HCT116 (cell line): ENCODE results near the gene TBCC. TPM values are rescaled to one million over a fixed set of nuclear protein-coding genes. Genes with fewer than 3 reads are reported as not detected.

ENCODE experiments used
- ATAC-seq: fragments of 200-7000 bp; cut with Tn5 transposase; 2 replicates; pipeline ENCODE4 v1.9.1; 2020; ENCODE audit warnings: mild to moderate bottlenecking, moderate library complexity
- BruUV-seq: library from RNA; stranded (reverse); fragments of 400-500 nt; replicated peaks from 2 replicates; lab custom pipeline; 2021; lab: Mats Ljungman, UMichigan
- CTCF ChIA-PET: fragments of 300-600 bp; sonication (Branson Sonifier 250); formaldehyde crosslinking; loops from one replicate; lab custom pipeline; 2021; ENCODE audit warnings: antibody characterized with exemption; lab: Charles Lee
- POLR2A ChIA-PET: fragments of 300-600, 350-600 bp; sonication (Branson Sonifier 250); formaldehyde crosslinking; loops from one replicate; lab custom pipeline; 2021; ENCODE audit warnings: antibody characterized with exemption; lab: Charles Lee
- RAD21 ChIA-PET, 2 experiments: fragments of 300-600 bp; sonication (Branson Sonifier 250); formaldehyde crosslinking; loops; one replicate each; lab custom pipeline; 2023; ENCODE audit warnings: low total read pairs in 2 of 2; ENCODE audit not compliant: uncharacterized antibody in 2 of 2, unreplicated experiment in 2 of 2, low non-redundant PET in 1 of 2; lab: Charles Lee
- DNase-seq: peaks from one replicate; pipeline ENCODE4 v3.0.0-alpha.2; 2010; ENCODE audit warnings: low read depth, low spot score
- H2AFZ ChIP-seq: fragments of 200-600 bp; shearing (Covaris generic), sonication (generic); 2 replicates; pipeline ENCODE4 v1.6.1; 2017; ENCODE audit warnings: low read depth, mixed run types, mixed read lengths, antibody characterized with exemption, low read length; ENCODE audit not compliant: poor library complexity, severe bottlenecking
- H3K27ac ChIP-seq: 2 replicates; pipeline ENCODE4 v1.5.1; 2012; ENCODE audit warnings: low read depth, low read length
- H3K27me3 ChIP-seq: fragments of 200-600 bp; sonication (generic); 2 replicates; pipeline ENCODE4 v1.6.1; 2016; ENCODE audit warnings: mixed run types, low read length, mixed read lengths; ENCODE audit not compliant: insufficient read depth
- H3K36me3 ChIP-seq, 2 experiments: fragments of 200-500 bp in 1 of 2; fragments of 200-600 bp in 1 of 2; sonication (Bioruptor generic) in 1 of 2; sonication (generic) in 1 of 2; 2 replicates each; pipeline versions ENCODE4 v1.5.1 to v1.6.1; 2014 to 2016; ENCODE audit warnings: low read length in 2 of 2, inconsistent platforms in 1 of 2, mixed read lengths in 1 of 2, mixed run types in 1 of 2; ENCODE audit not compliant: insufficient read depth in 2 of 2, control insufficient read depth in 1 of 2
- H3K4me1 ChIP-seq, 2 experiments: fragments of 200-600 bp in 1 of 2; sonication (generic) in 1 of 2; 2 replicates each; pipeline versions ENCODE4 v1.5.1 to v1.6.1; 2012 to 2017; ENCODE audit warnings: low read length in 2 of 2, inconsistent platforms in 1 of 2, mild to moderate bottlenecking in 1 of 2, mixed read lengths in 1 of 2, mixed run types in 1 of 2, moderate library complexity in 1 of 2; ENCODE audit not compliant: insufficient read depth in 2 of 2, control insufficient read depth in 1 of 2
- H3K4me2 ChIP-seq: fragments of 200-600 bp; sonication (generic); 2 replicates; pipeline ENCODE4 v1.6.1; 2017; ENCODE audit warnings: mixed run types, low read length, mixed read lengths
- H3K4me3 ChIP-seq, 2 experiments: fragments of 200-600 bp in 1 of 2; sonication (generic) in 1 of 2; replicated peaks in 1 of 2; 2 replicates each; pipeline ENCODE4 v1.5.1; 2011 to 2016; ENCODE audit warnings: low read length in 2 of 2, control low read depth in 1 of 2, low read depth in 1 of 2, mild to moderate bottlenecking in 1 of 2, mixed read lengths in 1 of 2, mixed run types in 1 of 2
- H3K79me2 ChIP-seq: fragments of 200-600 bp; sonication (generic); 2 replicates; pipeline ENCODE4 v1.6.1; 2017; ENCODE audit warnings: mild to moderate bottlenecking, mixed run types, low read length, moderate library complexity, mixed read lengths; ENCODE audit not compliant: insufficient read depth
- H3K9ac ChIP-seq: fragments of 200-600 bp; sonication (generic); 2 replicates; pipeline ENCODE4 v1.6.1; 2016; ENCODE audit warnings: low read length, mixed read lengths
- H3K9me2 ChIP-seq: fragments of 200-600 bp; sonication (generic), shearing (Covaris generic); 2 replicates; pipeline ENCODE4 v1.6.1; 2017; ENCODE audit warnings: mixed run types, mild to moderate bottlenecking, moderate library complexity; ENCODE audit not compliant: insufficient read depth
- H3K9me3 ChIP-seq, 2 experiments: fragments of 200-500 bp in 1 of 2; fragments of 200-600 bp in 1 of 2; sonication (Bioruptor generic) in 1 of 2; sonication (generic) in 1 of 2; 2 replicates each; pipeline ENCODE4 v1.6.1; 2014 to 2017; ENCODE audit warnings: low read length in 2 of 2, mixed read lengths in 2 of 2, inconsistent platforms in 1 of 2, low read depth in 1 of 2, mild to moderate bottlenecking in 1 of 2, mixed run types in 1 of 2, moderate library complexity in 1 of 2; ENCODE audit not compliant: control insufficient read depth in 1 of 2, insufficient read depth in 1 of 2
- H4K20me1 ChIP-seq: fragments of 200-600 bp; sonication (generic), shearing (Covaris generic); 2 replicates; pipeline ENCODE4 v1.6.1; 2017; ENCODE audit warnings: mixed run types, mild to moderate bottlenecking, moderate library complexity; ENCODE audit not compliant: insufficient read depth
- CBX3 ChIP-seq: IDR thresholded peaks from 2 replicates; pipeline ENCODE4 v1.6.1; 2012; ENCODE audit warnings: low read depth
- EZH2phosphoT487 ChIP-seq: fragments of 200-600 bp; IDR thresholded peaks from 2 replicates; pipeline ENCODE4 v1.6.1; 2018; ENCODE audit warnings: antibody characterized with exemption, borderline replicate concordance
- FOSL1 ChIP-seq: IDR thresholded peaks from 2 replicates; pipeline ENCODE4 v1.6.1; 2012; ENCODE audit warnings: low read depth
- JUND ChIP-seq: IDR thresholded peaks from 2 replicates; pipeline ENCODE4 v1.6.1; 2012
- MAX ChIP-seq: IDR thresholded peaks from 2 replicates; pipeline ENCODE4 v1.6.1; 2012
- POLR2A ChIP-seq: IDR thresholded peaks from 2 replicates; pipeline ENCODE4 v1.7.0; 2011; ENCODE audit warnings: borderline replicate concordance; ENCODE audit not compliant: insufficient read depth, insufficient read length; ENCODE audit errors: extremely low read depth
- POLR2AphosphoS5 ChIP-seq: IDR thresholded peaks from 2 replicates; pipeline ENCODE4 v1.6.1; 2011; ENCODE audit warnings: mild to moderate bottlenecking, low read depth, low read length, moderate library complexity
- RAD21 ChIP-seq: IDR thresholded peaks from 2 replicates; pipeline ENCODE4 v1.6.1; 2012; ENCODE audit warnings: low read depth, mild to moderate bottlenecking
- SIN3A ChIP-seq: IDR thresholded peaks from 2 replicates; pipeline ENCODE4 v1.6.1; 2012; ENCODE audit warnings: low read depth
- SRF ChIP-seq: IDR thresholded peaks from 2 replicates; pipeline ENCODE4 v1.6.1; 2012; ENCODE audit warnings: low read depth
- intact Hi-C: fragments of 100-400 bp; cut with micrococcal nuclease; formaldehyde crosslinking; loops from 2 replicates; pipeline ENCODE4 v1.10.0; 2022
- total RNA-seq: library from RNA; stranded (reverse); gene quantifications from one replicate; pipeline ENCODE4 v1.2.1, GENCODE V29; 2021; ENCODE audit not compliant: unreplicated experiment

TBCC gene
- total RNA-seq, 1 experiment from 2014 or later, result 17.1 TPM

GRCh38 chr6:42764911-42765648 is 19.2 kb upstream of the TBCC start:
- no peak overlapping the region for H3K4me3 ChIP-seq
- BruUV-seq, result no TSS peak
- H3K9me2 ChIP-seq, result no peaks in the 10 kb centered on the region
- CTCF ChIA-PET, result no interaction called here
- no peak for TF ChIP-seq RAD21
- no peak for TF ChIP-seq POLR2A
- TF ChIP-seq CBX3, result no peak
- TF ChIP-seq SIN3A, result no peak
- TF ChIP-seq, all 23 proteins: peak for 0
- Histone ChIP-seq H3K4me2 (peak overlapping the region; percentile 61), H2AFZ (no peak overlapping the region), H3K36me3 (no peaks in the 10 kb centered on the region), H3K4me1 (peaks cover 21 to 45% of the 10 kb centered on the region in 2 experiments), H3K9me3 (no peaks in the 10 kb centered on the region), H3K79me2 (no peaks in the 10 kb centered on the region), H4K20me1 (no peaks in the 10 kb centered on the region), H3K27me3 (no peaks in the 10 kb centered on the region), H3K27ac (peak overlapping the region; percentile 56; the same call in 1 of the 2 replicates), H3K9ac (0 out of 2 replicates have a peak overlapping the region, but pooled peaks have one; percentile 25)
- DNase-seq (no peak), ATAC-seq (0 out of 2 replicates have a peak, but pooled peaks have one; percentile 28)
- ChIA-PET POLR2A (no interaction called here), RAD21 (no interaction called here)
- intact Hi-C loops, result no loop called here

- no peak for TF ChIP-seq FOSL1
- no peak for TF ChIP-seq SIN3A
- TF ChIP-seq EZH2phosphoT487, result no peak
- TF ChIP-seq JUND, result no peak
- no peak for TF ChIP-seq SRF
- no peak for TF ChIP-seq POLR2AphosphoS5
- no peak for TF ChIP-seq MAX
- RAD21 ChIA-PET, result no interaction called here
- intact Hi-C loops, result no loop called here
- H3K4me1 ChIP-seq, result peaks cover 21 to 45% of the 10 kb centered on the region in 2 experiments
- H3K27me3 ChIP-seq, result no peaks in the 10 kb centered on the region
- no peak for DNase-seq
- no peaks in the 10 kb centered on the region for H4K20me1 ChIP-seq
- no peak overlapping the region for H3K27ac ChIP-seq
- BruUV-seq, result no TSS peak
- no peak overlapping the region for H3K4me2 ChIP-seq
- no peaks in the 10 kb centered on the region for H3K79me2 ChIP-seq
- POLR2A ChIA-PET, result no interaction called here
- no peak overlapping the region for H3K9ac ChIP-seq
- no peaks in the 10 kb centered on the region for H3K9me2 ChIP-seq
- H3K36me3 ChIP-seq, result no peaks in the 10 kb centered on the region
- H2AFZ ChIP-seq, result no peak overlapping the region
- CTCF ChIA-PET, result no interaction called here
- H3K9me3 ChIP-seq, result no peaks in the 10 kb centered on the region
- ATAC-seq, result no peak
- H3K4me3 ChIP-seq, result no peak overlapping the region
Observed at GRCh38 chr6:42762950-42763349, 17.0 kb upstream of the TBCC start.
